ENCODE data around the gene PPIL1.

- no peak for TF ChIP-seq CTCF (IDR thresholded peaks at IDR 0.05)
- no peak for TF ChIP-seq POLR2A (IDR thresholded peaks at IDR 0.05)
Measured at GRCh38 chr6:36837686-36838085, 36.9 kb downstream of the PPIL1 start.
